H1 (cell line): ENCODE measurements around the gene MAGI3. TPM values are rescaled to one million over a fixed set of nuclear protein-coding genes. Genes with fewer than 3 reads are reported as not detected.

ENCODE experiments used
- ATF3 ChIP-seq: IDR thresholded peaks from 2 replicates; pipeline ENCODE4 v1.6.1; 2011; ENCODE audit warnings: low read depth, mild to moderate bottlenecking, low read length; ENCODE audit not compliant: insufficient read depth
- CHD7 ChIP-seq: fragments of 300-600 bp; sonication (generic); IDR thresholded peaks from 2 replicates; pipeline ENCODE4 v1.7.1; 2012; ENCODE audit warnings: low read length, moderate library complexity, mild to moderate bottlenecking, inconsistent platforms; ENCODE audit not compliant: insufficient replicate concordance
- CTBP2 ChIP-seq: IDR thresholded peaks from 2 replicates; pipeline ENCODE4 v1.7.0; 2011; ENCODE audit warnings: borderline replicate concordance, mild to moderate bottlenecking, moderate library complexity, mixed read lengths, low read length; ENCODE audit not compliant: insufficient read depth, insufficient read length
- GTF2F1 ChIP-seq: IDR thresholded peaks from 2 replicates; pipeline ENCODE4 v1.6.1; 2012; ENCODE audit warnings: low read depth, low read length, improper control_type of control experiment, borderline replicate concordance
- KDM4A ChIP-seq: IDR thresholded peaks from one replicate; pipeline ENCODE4 v1.7.1; 2012; ENCODE audit warnings: low read depth, mild to moderate bottlenecking, moderate library complexity, low read length, inconsistent platforms; ENCODE audit not compliant: severe bottlenecking
- MAFK ChIP-seq: IDR thresholded peaks from 2 replicates; pipeline ENCODE4 v1.6.1; 2012; ENCODE audit warnings: low read depth, mild to moderate bottlenecking, improper control_type of control experiment, low read length
- MAX ChIP-seq: IDR thresholded peaks from 2 replicates; pipeline ENCODE4 v1.6.1; 2012; ENCODE audit warnings: inconsistent platforms
- RXRA ChIP-seq: IDR thresholded peaks from 2 replicates; pipeline ENCODE4 v1.6.1; 2011; ENCODE audit warnings: low read depth, mild to moderate bottlenecking, low read length, moderate library complexity; ENCODE audit not compliant: insufficient read depth
- USF2 ChIP-seq: IDR thresholded peaks from 2 replicates; pipeline ENCODE4 v1.6.1; 2011; ENCODE audit warnings: low read length, improper control_type of control experiment
- polyA plus RNA-seq, 7 experiments: library from polyadenylated mRNA; depleted of rRNA in 3 of 7; stranded (reverse) in 5 of 7; unstranded in 2 of 7; fragments of >200 nt in 5 of 7; fragments of 200-250 nt in 2 of 7; gene quantifications; 1 replicate in 5 of 7; 2 replicates in 1 of 7; 4 replicates in 1 of 7; pipeline versions ENCODE4 v1.2.1 to v1.2.3, GENCODE V29; 2011 to 2013; ENCODE audit warnings: missing spikeins in 2 of 7, mixed read lengths in 2 of 7
- total RNA-seq: library from RNA; stranded (reverse); fragmentation: NEBNext Ultra II Directional; extraction: Animal tissue kit (Norgen Biotek cat#: 25700); gene quantifications from 2 replicates; pipeline ENCODE4 v1.2.1, GENCODE V29; 2021

MAGI3 gene
- total and polyA plus RNA-seq, 2 of the 8 experiments (the other 6 are each of a cell fraction or from before 2014, with no cell fraction given), result 2.3 to 7.8 TPM

GRCh38 chr1:113660088-113660487, 269.8 kb downstream of the MAGI3 start (continued):
- TF ChIP-seq CHD7, result no peak
- no peak for TF ChIP-seq MAX
- TF ChIP-seq CTBP2, result no peak
- no peak for TF ChIP-seq GTF2F1
- no peak for TF ChIP-seq KDM4A
- no peak for TF ChIP-seq MAFK
- TF ChIP-seq ATF3, result no peak
- no peak for TF ChIP-seq USF2
- no peak for TF ChIP-seq RXRA
